ENCODE data around the gene CAPN15. TPM values are rescaled to one million over a fixed set of nuclear protein-coding genes. Genes with fewer than 3 reads are reported as not detected.

Gene CAPN15
- polyA plus RNA-seq, 1 experiment = 7.5 TPM

DNA sequence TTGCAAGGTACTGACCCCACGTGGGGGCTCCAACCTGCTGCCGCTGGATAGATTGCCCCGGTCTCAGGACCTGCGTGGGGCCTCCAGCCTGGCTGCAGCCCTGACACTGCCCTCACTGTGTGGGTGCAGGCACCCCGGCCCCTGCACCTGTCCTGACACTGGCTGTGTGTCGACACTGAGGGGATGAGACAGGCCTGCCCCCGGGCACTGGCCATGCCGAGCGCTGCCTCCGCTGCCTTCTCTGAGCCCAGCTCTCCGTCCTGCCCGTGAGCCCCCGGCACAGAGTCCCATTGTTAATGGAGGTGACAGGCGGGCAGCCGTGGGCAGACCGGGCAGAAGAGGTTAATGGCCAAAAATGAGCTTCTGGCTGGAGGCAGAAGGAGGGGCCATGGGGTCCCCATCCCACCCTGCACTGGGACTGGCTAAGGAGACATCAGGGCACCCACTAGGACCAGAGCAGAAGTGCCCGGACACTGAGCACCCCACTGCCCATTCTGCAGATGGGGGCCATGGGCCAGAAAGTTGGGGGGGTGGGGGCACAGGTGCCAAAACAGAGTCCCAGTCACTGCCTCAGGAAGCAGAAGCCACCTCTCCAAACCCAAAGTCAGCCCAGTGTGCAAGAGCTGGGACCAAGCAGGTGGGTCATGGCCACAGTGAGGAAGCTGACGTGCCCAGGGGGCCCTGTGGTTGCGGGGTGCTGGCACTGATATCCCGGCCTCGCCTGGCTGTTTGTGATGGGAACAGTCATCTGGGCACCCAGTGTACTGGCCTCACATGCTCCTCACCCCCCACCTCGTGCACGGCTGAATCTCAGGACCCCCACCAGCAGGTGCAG lies 30.2 kb downstream of the CAPN15 start:
- no peak overlapping the region for H3K4me3 ChIP-seq (ENCODE audit: low read depth, low read length)
- peaks cover 31% of the 10 kb centered on the region for H3K27me3 ChIP-seq (ENCODE audit: control insufficient read depth, insufficient read depth, low read length)
- no peak for DNase-seq (ENCODE audit: low read depth, low spot score)
- no peak for TF ChIP-seq CTCF (IDR thresholded peaks at IDR 0.05; ENCODE audit: low read depth, low read length)
- ChIA-PET POLR2A (interaction anchor here (0.5 kb wide), 2 partner anchors 136 to 1147 kb away, joined by 3 read pairs; no protein-coding TSS in a partner anchor), CTCF (no interaction called here)
- no peak overlapping the region for H3K27ac ChIP-seq (ENCODE audit: low read depth, low read length)
- peaks cover 3% of the 10 kb centered on the region; the same call in 1 of the 2 replicates for H3K9me3 ChIP-seq (ENCODE audit: control insufficient read depth, insufficient read depth, low read length)

DNA sequence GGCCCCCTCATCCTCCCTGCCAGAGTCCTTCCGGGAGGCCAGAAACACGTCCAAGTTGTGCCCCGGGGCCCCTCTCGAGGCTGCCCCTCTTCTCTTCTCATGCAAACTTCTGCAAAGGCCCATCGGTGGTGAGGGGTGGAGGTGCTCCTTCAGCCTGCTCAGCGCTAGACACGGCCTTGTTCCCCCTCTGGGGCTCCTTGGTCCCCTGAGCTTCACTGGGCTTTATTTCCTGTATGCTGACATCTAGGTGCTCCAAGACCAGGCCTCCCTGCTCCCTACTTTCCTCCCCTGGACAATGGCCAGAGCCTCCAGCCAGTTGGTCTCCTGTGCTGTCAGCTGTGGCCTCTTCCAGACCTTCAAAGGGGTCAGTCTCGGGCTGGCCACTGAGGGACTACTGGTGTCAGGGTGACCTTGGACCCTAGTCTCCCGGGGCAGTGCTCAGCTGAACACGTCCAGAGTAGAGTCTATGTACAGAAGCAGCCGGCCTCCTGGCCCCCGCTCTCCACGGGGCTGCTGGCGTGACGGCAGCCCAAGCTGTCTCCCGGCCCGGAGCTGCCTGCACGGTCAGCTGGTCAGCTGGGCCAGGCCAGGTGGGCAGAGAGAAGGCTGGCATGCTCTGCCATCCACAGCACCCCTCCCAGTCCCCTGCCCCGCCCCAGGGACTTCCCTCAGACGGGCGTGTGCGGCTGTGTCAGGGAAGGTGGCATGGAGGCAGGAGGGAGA lies 30.9 kb downstream of the CAPN15 start:
- POLR2A ChIA-PET = interaction anchor here (0.5 kb wide), 1 partner anchor 1147 kb away, joined by 3 read pairs; no protein-coding TSS in a partner anchor

GRCh38 chr16:559021-559380 lies 31.5 kb downstream of the CAPN15 start:
- ChIA-PET POLR2A (no interaction called here), CTCF (no interaction called here)
- Histone ChIP-seq H3K4me3 (ENCODE audit: low read depth, low read length) (no peak overlapping the region), H3K9me3 (ENCODE audit: control insufficient read depth, insufficient read depth, low read length) (peaks cover 3% of the 10 kb centered on the region; the same call in 1 of the 2 replicates), H3K27ac (ENCODE audit: low read depth, low read length) (no peak overlapping the region), H3K27me3 (ENCODE audit: control insufficient read depth, insufficient read depth, low read length) (peaks cover 31% of the 10 kb centered on the region)
- DNase-seq (ENCODE audit: low read depth, low spot score) = no peak
- no peak for TF ChIP-seq CTCF (IDR thresholded peaks at IDR 0.05; ENCODE audit: low read depth, low read length)

More for the DNA sequence above, 30.9 kb downstream of the CAPN15 start:
- no peak for TF ChIP-seq CTCF (IDR thresholded peaks at IDR 0.05; ENCODE audit: low read depth, low read length)
- CTCF ChIA-PET = no interaction called here
- Histone ChIP-seq H3K27me3 (ENCODE audit: control insufficient read depth, insufficient read depth, low read length) (peaks cover 31% of the 10 kb centered on the region), H3K9me3 (ENCODE audit: control insufficient read depth, insufficient read depth, low read length) (peaks cover 3% of the 10 kb centered on the region; the same call in 1 of the 2 replicates), H3K27ac (ENCODE audit: low read depth, low read length) (no peak overlapping the region), H3K4me3 (ENCODE audit: low read depth, low read length) (no peak overlapping the region)
- no peak for DNase-seq (ENCODE audit: low read depth, low spot score)

DNA sequence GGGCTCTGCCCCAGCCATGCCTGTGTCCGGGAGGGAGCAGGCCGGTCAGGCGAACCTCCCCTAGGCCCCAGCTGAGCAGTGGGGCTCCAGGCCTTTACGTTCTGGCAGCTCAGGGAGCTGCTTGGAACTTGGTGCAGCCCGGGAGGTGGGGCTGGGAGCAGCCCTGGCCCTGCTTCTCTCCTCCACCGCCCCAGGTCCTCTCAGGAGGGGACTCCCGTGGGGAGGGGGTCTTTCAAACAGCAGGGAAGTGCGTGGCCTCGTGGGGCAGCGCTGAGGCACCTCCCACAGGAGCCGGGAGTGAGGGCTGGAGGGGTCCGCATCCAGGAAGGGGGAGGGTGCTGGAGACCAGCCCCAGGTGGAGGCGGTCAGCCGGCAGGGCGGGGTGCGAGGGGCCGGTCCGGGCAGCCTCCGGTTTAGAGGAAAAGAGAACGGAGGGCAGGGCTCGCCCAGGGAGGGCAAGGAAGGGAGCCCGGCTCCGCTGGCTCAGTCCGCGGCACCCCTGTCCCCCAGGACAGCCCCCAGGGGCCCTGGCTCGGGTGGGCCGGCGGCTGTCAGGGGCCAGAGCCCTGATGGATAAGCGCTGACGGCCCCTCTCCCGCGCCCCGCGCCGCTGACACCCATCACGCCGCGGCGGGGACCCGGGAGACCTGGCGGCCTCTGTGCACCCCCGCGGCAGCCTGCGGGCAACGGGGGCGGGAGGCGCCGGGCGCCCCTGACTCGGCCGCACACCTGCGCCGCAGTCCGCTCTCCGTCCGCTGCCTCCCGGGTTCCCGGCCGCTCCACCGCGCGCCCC lies 32.1 kb downstream of the CAPN15 start:
- ChIA-PET POLR2A (no interaction called here), CTCF (no interaction called here)
- H3K27ac ChIP-seq (ENCODE audit: low read depth, low read length) = no peak overlapping the region
- no peak for DNase-seq (ENCODE audit: low read depth, low spot score)
- peaks cover 3% of the 10 kb centered on the region; the same call in 1 of the 2 replicates for H3K9me3 ChIP-seq (ENCODE audit: control insufficient read depth, insufficient read depth, low read length)
- peaks cover 31% of the 10 kb centered on the region for H3K27me3 ChIP-seq (ENCODE audit: control insufficient read depth, insufficient read depth, low read length)
- H3K4me3 ChIP-seq (ENCODE audit: low read depth, low read length) = no peak overlapping the region
- no peak for TF ChIP-seq CTCF (IDR thresholded peaks at IDR 0.05; ENCODE audit: low read depth, low read length)
